Mesenchymal stem cell (in vitro differentiated cells and primary cell): ENCODE results near the gene FCHO1.

Experiments
- DNase-seq: peaks from one replicate; pipeline ENCODE4 v3.0.0-alpha.2; 2013
- H2AFZ ChIP-seq: one replicate; pipeline ENCODE4 v1.6.1; 2013; ENCODE audit warnings: low read depth, mild to moderate bottlenecking, control low read depth, inconsistent platforms, low read length, moderate library complexity
- H2AK5ac ChIP-seq: 2 replicates; pipeline ENCODE4 v1.6.1; 2013; ENCODE audit warnings: low read length, moderate library complexity, mild to moderate bottlenecking, inconsistent platforms; ENCODE audit not compliant: severe bottlenecking
- H2BK120ac ChIP-seq: one replicate; pipeline ENCODE4 v1.6.1; 2013; ENCODE audit warnings: low read depth, mild to moderate bottlenecking, inconsistent platforms, low read length, moderate library complexity
- H2BK12ac ChIP-seq, 2 experiments: one replicate each; pipeline ENCODE4 v1.6.1; 2013; ENCODE audit warnings: inconsistent platforms in 2 of 2, low read length in 2 of 2, mild to moderate bottlenecking in 2 of 2, moderate library complexity in 2 of 2, control low read depth in 1 of 2
- H2BK15ac ChIP-seq: one replicate; pipeline ENCODE4 v1.6.1; 2013; ENCODE audit warnings: mild to moderate bottlenecking, low read depth, inconsistent platforms; ENCODE audit not compliant: poor library complexity, severe bottlenecking
- H2BK5ac ChIP-seq: 2 replicates; pipeline ENCODE4 v1.6.1; 2013; ENCODE audit warnings: low read depth, mild to moderate bottlenecking, low read length, control low read depth, inconsistent platforms; ENCODE audit not compliant: poor library complexity, severe bottlenecking
- H3K14ac ChIP-seq, 2 experiments: one replicate each; pipeline ENCODE4 v1.6.1; 2013; ENCODE audit warnings: inconsistent platforms in 2 of 2, low read length in 2 of 2, control low read depth in 1 of 2, mild to moderate bottlenecking in 1 of 2, moderate library complexity in 1 of 2
- H3K18ac ChIP-seq, 2 experiments: one replicate each; pipeline ENCODE4 v1.6.1; 2013; ENCODE audit warnings: inconsistent platforms in 2 of 2, low read length in 2 of 2, control low read depth in 1 of 2, low read depth in 1 of 2, mild to moderate bottlenecking in 1 of 2
- H3K23ac ChIP-seq, 2 experiments: one replicate each; pipeline ENCODE4 v1.6.1; 2013; ENCODE audit warnings: inconsistent platforms in 2 of 2, low read length in 2 of 2, mild to moderate bottlenecking in 2 of 2, moderate library complexity in 2 of 2, control low read depth in 1 of 2
- H3K27ac ChIP-seq: 2 replicates; pipeline ENCODE4 v1.5.1; 2013; ENCODE audit warnings: mild to moderate bottlenecking, moderate library complexity, low read length, control low read depth, inconsistent platforms; ENCODE audit not compliant: poor library complexity, severe bottlenecking
- H3K27me3 ChIP-seq, 2 experiments: 2 replicates each; pipeline versions ENCODE4 v1.6.1 to v1.7.0; 2013; ENCODE audit warnings: low read length in 2 of 2, mild to moderate bottlenecking in 2 of 2, moderate library complexity in 2 of 2, control low read depth in 1 of 2, inconsistent platforms in 1 of 2; ENCODE audit not compliant: control insufficient read depth in 1 of 2, insufficient read depth in 1 of 2
- H3K36me3 ChIP-seq, 2 experiments: 2 replicates each; pipeline versions ENCODE4 v1.6.1 to v1.7.0; 2013; ENCODE audit warnings: low read length in 2 of 2, control low read depth in 1 of 2, inconsistent platforms in 1 of 2, low read depth in 1 of 2, mild to moderate bottlenecking in 1 of 2; ENCODE audit not compliant: insufficient read depth in 2 of 2, control insufficient read depth in 1 of 2
- H3K4ac ChIP-seq, 2 experiments: one replicate each; pipeline ENCODE4 v1.6.1; 2013; ENCODE audit warnings: inconsistent platforms in 2 of 2, low read length in 2 of 2, mild to moderate bottlenecking in 2 of 2, moderate library complexity in 2 of 2, control low read depth in 1 of 2, low read depth in 1 of 2
- H3K4me1 ChIP-seq: 2 replicates; pipeline ENCODE4 v1.6.1; 2013; ENCODE audit warnings: low read depth, low read length, control low read depth; ENCODE audit not compliant: control insufficient read depth, insufficient read depth
- H3K4me2 ChIP-seq: 2 replicates; pipeline ENCODE4 v1.6.1; 2013; ENCODE audit warnings: low read length, mild to moderate bottlenecking, inconsistent platforms; ENCODE audit not compliant: poor library complexity, severe bottlenecking
- H3K4me3 ChIP-seq, 2 experiments: 2 replicates each; pipeline versions ENCODE4 v1.5.1 to v1.7.0; 2013; ENCODE audit warnings: low read length in 2 of 2, mild to moderate bottlenecking in 2 of 2, control low read depth in 1 of 2, low read depth in 1 of 2; ENCODE audit not compliant: insufficient read depth in 1 of 2
- H3K79me1 ChIP-seq: replicated peaks from 2 replicates; pipeline ENCODE4 v1.6.1; 2013; ENCODE audit warnings: mild to moderate bottlenecking, control low read depth, low read length, inconsistent platforms; ENCODE audit not compliant: poor library complexity, severe bottlenecking
- H3K9ac ChIP-seq: 2 replicates; pipeline ENCODE4 v1.7.0; 2013; ENCODE audit warnings: mild to moderate bottlenecking, low read length, moderate library complexity
- H3K9me3 ChIP-seq: 2 replicates; pipeline ENCODE4 v1.7.0; 2013; ENCODE audit warnings: mild to moderate bottlenecking, low read length; ENCODE audit not compliant: control insufficient read depth
- H4K8ac ChIP-seq: one replicate; pipeline ENCODE4 v1.6.1; 2013; ENCODE audit warnings: inconsistent platforms, mild to moderate bottlenecking, low read length, moderate library complexity
- H4K91ac ChIP-seq: one replicate; pipeline ENCODE4 v1.6.1; 2013; ENCODE audit warnings: mild to moderate bottlenecking, low read length, inconsistent platforms
- WGBS: methylation state at CpG from one replicate; pipeline ENCODE4 v1.1.7; 2013; ENCODE audit warnings: mixed read lengths; 5-methylcytosine and 5-hydroxymethylcytosine counted together

FCHO1 gene

GRCh38 chr19:17765069-17765618, 13.9 kb downstream of the FCHO1 start:
- Histone ChIP-seq H2BK5ac (no peak overlapping the region), H3K18ac (no peak overlapping the region), H2BK15ac (no peak overlapping the region), H3K14ac (no peak overlapping the region), H2BK120ac (no peak overlapping the region), H3K4me1 (peaks cover 8% of the 10 kb centered on the region), H2BK12ac (no peak overlapping the region), H3K36me3 (no peaks in the 10 kb centered on the region), H3K4me2 (no peak overlapping the region), H3K9me3 (no peaks in the 10 kb centered on the region), H3K23ac (no peak overlapping the region), H2AFZ (no peak overlapping the region), H4K91ac (no peak overlapping the region), H3K79me1 (no peaks in the 10 kb centered on the region), H2AK5ac (no peak overlapping the region), H3K27ac (no peak overlapping the region), H4K8ac (no peak overlapping the region), H3K4me3 (no peak overlapping the region), H3K4ac (no peak overlapping the region), H3K27me3 (no peaks in the 10 kb centered on the region), H3K9ac (no peak overlapping the region)
- 71% methylated on average over 12 of the region's 12 CpGs for WGBS
- DNase-seq = no peak

- Histone ChIP-seq H2AK5ac (no peak overlapping the region), H3K9ac (peak overlapping the region; percentile 71), H3K27ac (no peak overlapping the region), H3K4me1 (peaks cover 8% of the 10 kb centered on the region), H3K79me1 (no peaks in the 10 kb centered on the region), H3K27me3 (peaks cover 0 to 3% of the 10 kb centered on the region in 2 experiments), H2BK120ac (no peak overlapping the region), H3K36me3 (no peaks in the 10 kb centered on the region), H3K14ac (no peak overlapping the region), H4K91ac (peak overlapping the region; percentile 18), H3K23ac (peak overlapping the region in 1 of 2 experiments; percentile 26), H4K8ac (peak overlapping the region; percentile 70), H2BK12ac (peak overlapping the region in 1 of 2 experiments; percentile 59), H3K4me2 (peak overlapping the region; percentile 59), H3K4ac (no peak overlapping the region), H3K9me3 (no peaks in the 10 kb centered on the region), H3K18ac (peak overlapping the region; percentile 34 to 82), H2BK15ac (peak overlapping the region; percentile 60), H2BK5ac (no peak overlapping the region), H3K4me3 (peak overlapping the region; percentile 26 to 70), H2AFZ (peak overlapping the region; percentile 53)
- WGBS = 8% methylated on average over 27 of the region's 29 CpGs
- DNase-seq = peak; percentile 83
Observed at GRCh38 chr19:17766543-17767131, 15.4 kb downstream of the FCHO1 start.

GRCh38 chr19:17767559-17767958, 16.3 kb downstream of the FCHO1 start:
- Histone ChIP-seq H3K14ac (no peak overlapping the region), H3K4me3 (no peak overlapping the region), H3K4me1 (peaks cover 8% of the 10 kb centered on the region), H3K27me3 (peaks cover 0 to 3% of the 10 kb centered on the region in 2 experiments), H4K91ac (no peak overlapping the region), H3K79me1 (no peaks in the 10 kb centered on the region), H3K9me3 (no peaks in the 10 kb centered on the region), H2AK5ac (no peak overlapping the region), H3K4me2 (no peak overlapping the region), H3K9ac (no peak overlapping the region), H2BK120ac (no peak overlapping the region), H2BK15ac (no peak overlapping the region), H3K27ac (no peak overlapping the region), H2BK12ac (no peak overlapping the region), H3K4ac (no peak overlapping the region), H3K18ac (no peak overlapping the region), H2BK5ac (no peak overlapping the region), H2AFZ (no peak overlapping the region), H3K23ac (no peak overlapping the region), H3K36me3 (no peaks in the 10 kb centered on the region), H4K8ac (no peak overlapping the region)
- 71% methylated on average over 1 of the region's 1 CpG for WGBS
- no peak for DNase-seq

GRCh38 chr19:17770613-17771012, 19.3 kb downstream of the FCHO1 start:
- H3K4ac ChIP-seq = no peak overlapping the region
- H2BK5ac ChIP-seq = no peak overlapping the region
- H3K14ac ChIP-seq = no peak overlapping the region
- no peak overlapping the region for H4K91ac ChIP-seq
- no peak overlapping the region for H3K23ac ChIP-seq
- peaks cover 3 to 13% of the 10 kb centered on the region in 2 experiments for H3K27me3 ChIP-seq
- H3K4me2 ChIP-seq = no peak overlapping the region
- no peak overlapping the region for H2BK120ac ChIP-seq
- no peak overlapping the region for H3K9ac ChIP-seq
- H3K27ac ChIP-seq = no peak overlapping the region
- no peak overlapping the region for H2BK12ac ChIP-seq
- H3K9me3 ChIP-seq = no peaks in the 10 kb centered on the region
- DNase-seq = no peak
- no peak overlapping the region for H2AFZ ChIP-seq
- no peak overlapping the region for H2AK5ac ChIP-seq
- H2BK15ac ChIP-seq = no peak overlapping the region
- peaks cover 8% of the 10 kb centered on the region for H3K4me1 ChIP-seq
- H3K4me3 ChIP-seq = no peak overlapping the region
- H3K36me3 ChIP-seq = no peaks in the 10 kb centered on the region
- H3K79me1 ChIP-seq = no peaks in the 10 kb centered on the region
- H3K18ac ChIP-seq = no peak overlapping the region
- 84% methylated on average over 13 of the region's 13 CpGs for WGBS
- no peak overlapping the region for H4K8ac ChIP-seq
